ENCODE data around the gene TFR2. TPM values are rescaled to one million over a fixed set of nuclear protein-coding genes. Genes with fewer than 3 reads are reported as not detected.
"Not testable (repeated sequence)": the region's sequence is repeated elsewhere in the genome, so short reads cannot be mapped to it uniquely, and the experiment has no call there.

The TFR2 gene
- polyA plus RNA-seq, 1 experiment, result 0.49 TPM

DNA sequence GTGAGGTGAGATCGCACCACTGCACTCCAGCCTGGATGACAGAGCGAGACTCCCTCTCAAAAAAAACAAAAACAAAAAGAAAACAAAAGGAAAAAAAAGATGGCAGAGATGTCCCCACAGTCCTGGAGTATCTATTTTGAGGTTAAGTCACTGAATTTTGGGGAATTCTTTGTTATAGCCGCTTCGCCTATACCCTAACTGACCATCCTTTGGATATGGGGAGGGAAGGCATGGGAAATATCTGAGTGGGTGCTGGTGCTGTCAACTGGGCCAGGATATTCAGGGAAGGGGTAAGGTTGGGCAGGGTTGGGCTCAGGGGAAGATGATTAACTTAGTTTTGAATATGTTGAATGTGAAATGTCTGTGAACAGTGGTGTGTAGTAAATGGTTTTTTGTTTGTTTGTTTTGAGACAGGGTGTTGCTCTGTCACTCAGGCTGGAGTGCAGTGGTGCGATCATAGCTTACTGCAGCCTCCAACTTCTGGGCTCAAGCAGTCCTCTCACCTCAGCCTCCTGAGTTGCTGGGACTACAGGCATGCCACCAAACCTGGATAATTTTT, 23.9 kb upstream of the TFR2 start:
- ChIA-PET POLR2A (no interaction called here), CTCF (no interaction called here)
- no peak overlapping the region for H3K4me3 ChIP-seq (ENCODE audit: low read depth, low read length)
- TF ChIP-seq, protein P1, sequence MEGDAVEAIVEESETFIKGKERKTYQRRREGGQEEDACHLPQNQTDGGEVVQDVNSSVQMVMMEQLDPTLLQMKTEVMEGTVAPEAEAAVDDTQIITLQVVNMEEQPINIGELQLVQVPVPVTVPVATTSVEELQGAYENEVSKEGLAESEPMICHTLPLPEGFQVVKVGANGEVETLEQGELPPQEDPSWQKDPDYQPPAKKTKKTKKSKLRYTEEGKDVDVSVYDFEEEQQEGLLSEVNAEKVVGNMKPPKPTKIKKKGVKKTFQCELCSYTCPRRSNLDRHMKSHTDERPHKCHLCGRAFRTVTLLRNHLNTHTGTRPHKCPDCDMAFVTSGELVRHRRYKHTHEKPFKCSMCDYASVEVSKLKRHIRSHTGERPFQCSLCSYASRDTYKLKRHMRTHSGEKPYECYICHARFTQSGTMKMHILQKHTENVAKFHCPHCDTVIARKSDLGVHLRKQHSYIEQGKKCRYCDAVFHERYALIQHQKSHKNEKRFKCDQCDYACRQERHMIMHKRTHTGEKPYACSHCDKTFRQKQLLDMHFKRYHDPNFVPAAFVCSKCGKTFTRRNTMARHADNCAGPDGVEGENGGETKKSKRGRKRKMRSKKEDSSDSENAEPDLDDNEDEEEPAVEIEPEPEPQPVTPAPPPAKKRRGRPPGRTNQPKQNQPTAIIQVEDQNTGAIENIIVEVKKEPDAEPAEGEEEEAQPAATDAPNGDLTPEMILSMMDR (IDR thresholded peaks at IDR 0.05; ENCODE audit: insufficient read depth, low read depth, low read length), result no peak
- H3K27me3 ChIP-seq (ENCODE audit: control insufficient read depth, insufficient read depth, low read length), result peaks cover 5% of the 10 kb centered on the region
- H3K36me3 ChIP-seq (ENCODE audit: control insufficient read depth, insufficient read depth, low read length), result no peaks in the 10 kb centered on the region
- no peak for DNase-seq (ENCODE audit: low read depth)

DNA sequence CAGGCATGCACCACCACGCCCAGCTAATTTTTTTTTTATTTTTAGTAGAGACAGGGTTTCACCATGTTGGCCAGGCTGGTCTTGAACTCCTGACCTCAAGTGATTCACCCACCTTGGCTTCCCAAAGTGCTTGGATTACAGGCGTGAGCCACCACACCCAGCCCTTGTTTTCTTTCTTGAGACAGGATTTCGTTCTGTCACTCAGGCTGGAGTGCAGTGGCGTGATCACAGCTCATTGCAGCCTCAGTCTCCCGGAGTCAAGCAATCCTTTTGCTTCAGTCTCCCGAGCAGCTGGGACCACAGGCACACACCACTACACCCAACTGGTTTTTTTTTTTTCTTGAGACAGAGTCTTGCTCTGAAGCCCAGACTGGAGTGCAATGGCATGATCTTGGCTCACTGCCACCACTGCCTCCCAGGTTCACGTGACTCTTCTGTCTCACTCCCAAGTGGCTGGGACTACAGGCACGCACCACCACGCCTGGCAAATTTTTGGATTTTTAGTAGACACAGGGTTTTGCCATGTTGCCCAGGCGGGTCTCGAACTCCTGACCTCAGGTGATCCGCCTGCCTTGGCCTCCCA, 20.9 kb upstream of the TFR2 start:
- POLR2A ChIA-PET; H3K27me3 ChIP-seq (ENCODE audit: control insufficient read depth, insufficient read depth, low read length); H3K36me3 ChIP-seq (ENCODE audit: control insufficient read depth, insufficient read depth, low read length); DNase-seq (ENCODE audit: low read depth); H3K4me3 ChIP-seq (ENCODE audit: low read depth, low read length): not testable (repeated sequence)
- CTCF ChIA-PET, result interaction anchor here (1.1 to 2.7 kb wide), 2 partner anchors 29 to 98 kb away, joined by 4 to 7 read pairs; no protein-coding TSS in a partner anchor

DNA sequence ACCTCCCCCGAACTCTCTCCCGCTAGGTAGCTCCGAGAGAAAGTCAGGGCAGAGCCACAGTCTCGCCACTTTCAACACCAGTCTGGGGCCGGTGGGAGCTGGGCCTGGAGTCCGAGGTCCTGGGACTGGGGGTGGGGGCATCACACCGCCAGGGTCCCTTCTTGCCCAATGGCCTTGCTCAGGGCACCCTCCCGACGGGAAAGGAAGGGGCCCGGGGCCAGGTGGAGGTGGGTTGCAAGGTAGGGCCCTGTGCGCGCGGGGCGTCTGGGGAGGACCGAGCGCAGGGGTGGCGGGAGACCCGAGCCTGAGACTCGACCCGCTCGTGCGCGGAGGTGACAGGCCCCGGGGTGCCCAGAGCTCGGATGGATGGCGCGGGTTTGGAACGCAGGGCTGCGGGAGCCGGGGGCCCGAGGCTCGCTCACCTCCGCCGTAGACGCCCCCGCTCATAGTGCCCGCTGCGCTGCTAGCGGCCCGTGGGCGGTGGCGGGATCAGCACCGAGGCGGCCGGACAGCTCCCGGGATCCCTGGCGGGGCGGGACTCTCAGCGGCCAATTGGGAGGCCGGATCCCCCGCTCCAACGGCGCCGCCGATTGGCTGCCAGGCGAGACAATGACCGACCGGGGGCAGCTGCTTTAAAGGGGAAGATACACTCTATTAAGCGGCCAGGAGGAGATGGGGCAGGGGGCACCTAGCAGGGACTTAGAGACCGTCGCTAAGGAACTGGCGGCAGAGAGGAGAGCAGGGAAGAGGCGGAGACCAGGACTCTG, 14.7 kb upstream of the TFR2 start, which contains the start of gene ACTL6B:
ACTL6B (minus strand) TSS at position 541 of the 767 bp plus-strand sequence; CDS start at position 447, 94 bp downstream.
- TF ChIP-seq, protein P1 (IDR thresholded peaks at IDR 0.05; ENCODE audit: insufficient read depth, low read depth, low read length), result no peak
- POLR2A ChIA-PET, result no interaction called here
- Histone ChIP-seq H3K27me3 (ENCODE audit: control insufficient read depth, insufficient read depth, low read length) (peaks cover 4% of the 10 kb centered on the region), H3K4me3 (ENCODE audit: low read depth, low read length) (no peak within 1 kb of the TSS), H3K36me3 (ENCODE audit: control insufficient read depth, insufficient read depth, low read length) (no peaks in the 10 kb centered on the region)
- CTCF ChIA-PET, result interaction anchor here (1.2 kb wide), 1 partner anchor 23 kb away, joined by 3 read pairs; no protein-coding TSS in a partner anchor
- DNase-seq (ENCODE audit: low read depth), result no peak

DNA sequence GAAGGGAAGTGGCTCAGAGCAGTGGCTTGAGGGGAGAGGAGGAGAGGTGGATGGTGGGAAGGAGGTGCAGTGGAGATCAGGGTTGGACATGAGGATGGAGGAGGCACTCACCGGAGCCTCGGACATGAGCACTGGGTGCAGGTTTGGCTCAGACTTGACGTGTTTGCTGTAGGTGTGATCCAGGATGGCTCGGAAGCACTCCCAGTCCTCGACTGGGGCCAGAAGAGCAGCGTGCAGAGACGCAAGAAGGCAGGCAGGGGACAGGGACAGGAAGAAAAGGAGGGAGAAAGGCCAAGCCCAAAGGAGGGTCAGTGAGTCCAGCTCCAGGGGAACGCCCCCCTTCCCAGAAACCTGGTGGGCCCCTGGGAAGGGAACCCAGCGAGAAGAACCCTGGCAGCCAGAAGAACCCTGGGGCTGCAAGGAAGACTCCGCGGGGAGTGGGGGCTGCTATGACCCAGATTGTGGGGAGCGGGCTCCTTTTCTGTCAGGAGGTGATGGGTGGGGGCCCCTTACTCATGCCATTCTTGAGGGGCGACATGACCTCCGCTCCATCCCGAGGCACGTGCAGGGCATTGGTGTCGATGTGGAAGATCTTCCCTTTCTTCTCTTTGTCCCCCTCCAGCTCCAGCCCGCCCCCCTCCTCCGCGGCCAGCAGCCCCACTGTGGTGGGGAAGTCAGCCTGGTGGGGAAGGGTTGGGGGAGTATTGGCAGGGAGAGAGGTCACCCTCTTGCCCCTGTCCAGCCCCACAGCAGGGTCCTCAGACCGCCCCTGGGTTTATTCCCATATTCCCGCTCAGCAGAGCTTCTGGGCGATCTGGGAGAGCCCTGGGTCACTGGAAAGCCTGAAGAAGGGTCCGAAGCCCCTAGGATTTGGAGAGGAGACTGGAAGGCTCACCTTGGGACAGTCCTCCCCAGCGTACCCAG, 13.8 kb upstream of the TFR2 start:
- ChIA-PET POLR2A (no interaction called here), CTCF (no interaction called here)
- TF ChIP-seq, protein P1 (IDR thresholded peaks at IDR 0.05; ENCODE audit: insufficient read depth, low read depth, low read length), result no peak
- peaks cover 4% of the 10 kb centered on the region for H3K27me3 ChIP-seq (ENCODE audit: control insufficient read depth, insufficient read depth, low read length)
- no peak overlapping the region for H3K4me3 ChIP-seq (ENCODE audit: low read depth, low read length)
- no peak for DNase-seq (ENCODE audit: low read depth)
- no peaks in the 10 kb centered on the region for H3K36me3 ChIP-seq (ENCODE audit: control insufficient read depth, insufficient read depth, low read length)

DNA sequence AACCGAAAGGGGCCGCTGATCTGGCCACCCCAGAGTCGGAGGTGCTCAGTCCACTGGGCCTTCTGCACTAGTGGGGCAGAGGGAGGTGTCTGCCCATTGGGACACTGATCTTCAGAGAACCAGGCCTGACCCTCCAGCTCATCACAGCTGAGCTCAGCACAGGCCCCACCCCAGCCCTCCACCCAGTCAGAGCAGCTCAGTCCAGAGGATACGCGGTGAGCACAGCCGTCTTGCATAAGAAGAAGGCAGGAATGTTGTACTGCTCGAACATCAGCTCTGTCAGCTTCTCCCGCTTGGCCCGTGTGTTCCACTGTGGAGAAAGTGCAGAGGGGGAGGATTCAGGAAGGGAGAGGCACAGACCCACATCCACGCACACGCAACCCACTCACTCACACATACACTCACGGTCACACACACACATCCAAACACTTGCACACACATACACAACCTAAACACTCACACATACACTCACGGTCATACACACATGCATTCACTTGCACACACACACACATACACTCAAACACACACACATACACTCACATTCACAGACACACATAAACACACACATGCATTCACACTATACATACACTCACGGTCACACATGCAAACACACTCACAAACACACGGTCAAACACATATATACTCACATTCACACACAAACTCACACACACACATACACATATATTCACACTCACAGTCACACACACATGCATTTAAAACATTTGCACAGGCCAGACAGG, 8.6 kb upstream of the TFR2 start:
- no peak for DNase-seq (ENCODE audit: low read depth)
- no peaks in the 10 kb centered on the region for H3K36me3 ChIP-seq (ENCODE audit: control insufficient read depth, insufficient read depth, low read length)

More for the DNA sequence above, 8.6 kb upstream of the TFR2 start:
- POLR2A ChIA-PET, result no interaction called here
- Histone ChIP-seq H3K4me3 (ENCODE audit: low read depth, low read length) (no peak overlapping the region), H3K27me3 (ENCODE audit: control insufficient read depth, insufficient read depth, low read length) (peaks cover 6% of the 10 kb centered on the region)
- CTCF ChIA-PET, result interaction anchor here (0.8 kb wide), 1 partner anchor 17 kb away, joined by 4 read pairs; no protein-coding TSS in a partner anchor
- TF ChIP-seq, protein P1 (IDR thresholded peaks at IDR 0.05; ENCODE audit: insufficient read depth, low read depth, low read length), result no peak

Data from BJ (cell line).